ENCODE measurements around the gene PNMA3. TPM values are rescaled to one million over a fixed set of nuclear protein-coding genes. Genes with fewer than 3 reads are reported as not detected.
"Not testable (repeated sequence)": the region's sequence is repeated elsewhere in the genome, so short reads cannot be mapped to it uniquely, and the experiment has no call there.

The PNMA3 gene
- polyA plus RNA-seq, 1 donor: 65.1 TPM

DNA sequence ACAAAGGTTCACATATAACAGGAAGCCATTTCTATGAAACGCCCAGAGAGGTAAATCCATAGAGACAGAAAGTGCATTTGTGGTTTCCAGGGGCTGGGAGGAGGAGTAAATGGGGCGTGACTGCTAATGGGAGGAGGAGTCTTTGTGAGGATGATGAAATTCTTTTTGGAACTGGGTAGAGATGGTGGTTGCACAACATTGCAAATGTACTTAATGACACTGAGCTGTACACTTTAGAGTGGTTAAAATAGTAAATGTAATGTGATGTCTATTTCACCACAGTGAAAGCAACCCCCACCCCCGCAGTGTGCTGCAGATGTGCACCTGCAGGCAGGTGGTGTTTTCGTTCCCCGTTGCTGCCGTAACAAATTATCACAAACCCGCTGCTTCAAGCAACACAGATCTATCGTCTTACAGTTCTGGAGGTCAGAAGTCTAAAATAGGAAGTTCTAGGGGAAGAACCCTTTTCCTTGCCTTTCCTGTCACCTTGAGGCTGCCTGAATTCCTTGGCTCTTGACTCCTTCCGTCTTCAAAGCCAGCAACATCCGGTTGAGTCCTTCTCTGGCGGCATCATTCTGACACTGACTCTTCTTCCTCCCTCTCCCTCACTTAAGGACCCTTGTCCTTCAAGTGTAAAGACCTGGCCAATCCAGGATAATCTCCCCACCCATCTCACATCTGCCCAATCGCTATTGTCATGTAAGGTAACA lies 50.0 kb downstream of the PNMA3 start:
- H3K27me3 ChIP-seq (ENCODE audit: control insufficient read depth, insufficient read depth, low read length); H3K4me3 ChIP-seq (ENCODE audit: low read length); H3K36me3 ChIP-seq (ENCODE audit: control insufficient read depth, insufficient read depth, low read length); H3K9me3 ChIP-seq (ENCODE audit: control insufficient read depth, low read depth, low read length); H3K27ac ChIP-seq (ENCODE audit: low read length); H3K4me1 ChIP-seq (ENCODE audit: control insufficient read depth, insufficient read depth, low read length); DNase-seq: not testable (repeated sequence)
- WGBS (ENCODE audit: insufficient coverage, low lambda C conversion rate): no CpG with 5 or more reads among the region's 12 CpGs

Other genes with a start within 250 kb of the PNMA3 start
- 37.0 TPM for gene CETN2, start 225.7 kb upstream of the PNMA3 start, polyA plus RNA-seq
- gene NSDHL, start 225.4 kb upstream of the PNMA3 start, polyA plus RNA-seq: 19.7 TPM
- 4.4 TPM for gene ZNF185, start 158.4 kb upstream of the PNMA3 start, polyA plus RNA-seq
- 0.69 TPM for gene PNMA5, start 62.4 kb upstream of the PNMA3 start, polyA plus RNA-seq
- gene PNMA6A, start 16.0 kb downstream of the PNMA3 start, polyA plus RNA-seq: 11.9 TPM
- not detected for gene MAGEA1, start 122.8 kb downstream of the PNMA3 start, polyA plus RNA-seq

Measured in large intestine (tissue), 3 donors.